ENCODE results near the gene RCBTB1.
A peak's percentile ranks its signal among the peaks of the same experiment; 100 is the strongest.
"Not testable (repeated sequence)": the region's sequence is repeated elsewhere in the genome, so short reads cannot be mapped to it uniquely, and the experiment has no call there.

Gene RCBTB1

DNA sequence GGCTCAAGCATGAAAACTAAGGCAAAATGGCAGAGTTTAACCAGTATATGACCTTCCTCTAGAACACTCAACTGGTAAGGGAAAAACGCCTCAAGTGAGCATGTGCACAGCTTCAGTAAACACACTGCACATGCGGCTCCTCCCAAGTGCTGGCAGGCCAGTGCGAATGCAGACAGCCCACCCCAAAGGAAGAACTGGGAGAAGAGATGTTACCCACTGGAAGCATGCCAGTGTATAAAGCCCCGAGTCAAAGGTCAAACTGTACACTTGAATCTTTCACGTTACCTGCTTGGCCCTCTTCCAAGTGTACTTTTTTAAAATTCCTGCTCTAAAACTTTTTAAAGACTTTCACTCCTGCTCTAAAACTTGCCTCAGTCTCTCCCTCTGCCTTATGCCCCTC is 19.2 kb upstream of the RCBTB1 start:
- no peak for DNase-seq (ENCODE audit: low spot score)

DNA sequence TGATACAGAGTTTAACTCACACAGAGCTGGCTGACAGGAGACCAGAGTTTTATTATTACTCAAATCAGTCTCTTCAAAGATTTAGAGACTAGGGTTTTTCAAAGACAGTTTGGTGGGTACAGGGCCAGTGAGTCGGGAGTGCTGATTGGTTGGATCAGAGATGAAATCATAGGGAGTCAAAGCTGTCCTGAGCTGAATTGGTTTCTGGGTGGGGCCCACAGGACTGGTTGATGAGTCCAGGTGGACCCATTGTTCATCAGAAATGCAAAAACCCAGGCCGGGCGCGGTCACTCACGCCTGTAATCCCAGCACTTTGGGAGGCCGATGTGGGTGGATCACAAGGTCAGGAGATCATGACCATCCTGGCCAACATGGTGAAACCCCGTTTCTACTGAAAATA is 17.3 kb upstream of the RCBTB1 start:
- not testable (repeated sequence) for DNase-seq (ENCODE audit: low spot score)

DNA sequence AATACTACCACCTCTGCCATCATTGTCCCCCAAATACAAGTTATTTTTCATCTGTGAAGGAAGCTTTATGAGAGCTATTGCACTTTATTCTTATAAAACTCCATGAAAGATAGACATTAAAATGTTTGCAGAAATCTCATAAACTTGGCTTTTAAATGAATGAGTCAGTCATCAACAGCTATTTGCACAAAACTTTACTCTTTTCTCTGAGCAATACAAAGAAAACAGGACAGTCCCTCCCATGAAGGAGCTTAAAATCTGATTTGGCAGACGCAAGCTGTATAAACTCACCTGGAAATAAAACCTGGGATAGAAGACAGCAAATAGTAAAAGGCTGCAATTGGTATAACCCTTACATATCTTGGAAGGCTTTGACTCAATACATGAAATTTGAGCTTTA is 16.6 kb upstream of the RCBTB1 start:
- no peak for DNase-seq (ENCODE audit: low spot score)

DNA sequence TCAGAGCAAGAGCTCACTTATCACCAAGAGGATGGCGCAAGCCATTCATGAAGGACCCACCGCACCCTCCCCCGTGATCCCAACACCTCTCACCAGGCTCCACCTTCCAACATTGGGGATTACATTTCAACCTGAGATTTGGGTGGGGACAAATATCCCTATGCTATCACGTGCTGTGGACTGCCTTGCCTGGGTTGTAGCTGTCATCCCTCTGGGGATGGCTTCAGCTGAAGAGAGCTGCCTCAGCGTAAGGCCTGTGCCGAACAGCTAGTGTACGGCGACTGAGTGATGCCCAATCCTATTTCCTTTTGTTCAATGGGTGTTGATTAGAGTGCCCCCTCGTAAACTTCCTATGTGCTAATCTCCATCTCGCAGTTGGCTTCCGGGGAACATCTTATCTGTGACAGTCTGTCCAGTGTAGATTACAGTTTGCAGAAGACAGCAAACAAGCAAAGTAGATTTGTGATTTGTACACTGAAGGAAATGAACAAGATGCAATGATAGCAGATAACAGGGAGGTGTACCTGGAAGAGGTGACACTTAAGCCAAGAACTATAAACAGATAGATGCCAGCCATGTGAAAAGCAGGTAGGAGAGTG is 11.8 kb upstream of the RCBTB1 start:
- no peak for DNase-seq (ENCODE audit: low spot score)

DNA sequence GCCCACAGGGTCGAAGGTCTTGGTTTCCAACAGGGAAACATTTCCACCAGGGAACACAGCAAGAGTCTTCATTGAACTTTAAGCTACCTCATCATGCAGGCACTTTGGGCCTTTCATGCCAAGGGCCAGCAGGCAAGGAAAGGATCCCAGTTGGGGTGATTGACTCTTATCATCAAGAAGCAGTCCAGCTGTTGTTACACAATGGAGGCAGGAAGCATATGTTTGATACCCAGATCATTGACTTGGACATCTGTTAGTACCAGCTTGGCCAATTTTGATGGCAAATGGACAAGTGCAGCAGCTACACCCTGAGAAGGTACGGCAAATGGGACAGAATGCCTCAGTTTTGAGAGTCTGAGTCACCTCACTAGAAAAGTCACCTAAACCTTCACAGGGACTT is 10.9 kb upstream of the RCBTB1 start:
- no peak for DNase-seq (ENCODE audit: low spot score)

DNA sequence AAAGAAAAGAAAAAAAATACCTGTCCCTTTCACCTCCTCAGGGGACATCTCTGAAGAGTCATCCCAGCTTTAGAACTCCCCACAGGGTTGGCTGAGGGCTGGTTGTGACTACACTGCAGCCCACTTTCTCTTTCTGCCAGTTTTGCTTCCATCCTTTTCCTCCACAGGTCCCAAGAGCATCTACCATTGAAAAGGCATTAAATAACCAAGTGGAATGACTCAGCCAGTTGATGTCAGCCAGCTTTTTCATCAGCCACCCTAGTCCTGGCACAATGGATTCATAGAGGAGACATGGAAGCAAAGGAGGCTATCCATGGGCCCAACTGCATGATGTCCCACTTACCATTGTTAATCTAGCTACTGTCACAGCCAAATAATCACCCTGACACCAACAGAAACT is 9.2 kb upstream of the RCBTB1 start:
- DNase-seq (ENCODE audit: low spot score): no peak

DNA sequence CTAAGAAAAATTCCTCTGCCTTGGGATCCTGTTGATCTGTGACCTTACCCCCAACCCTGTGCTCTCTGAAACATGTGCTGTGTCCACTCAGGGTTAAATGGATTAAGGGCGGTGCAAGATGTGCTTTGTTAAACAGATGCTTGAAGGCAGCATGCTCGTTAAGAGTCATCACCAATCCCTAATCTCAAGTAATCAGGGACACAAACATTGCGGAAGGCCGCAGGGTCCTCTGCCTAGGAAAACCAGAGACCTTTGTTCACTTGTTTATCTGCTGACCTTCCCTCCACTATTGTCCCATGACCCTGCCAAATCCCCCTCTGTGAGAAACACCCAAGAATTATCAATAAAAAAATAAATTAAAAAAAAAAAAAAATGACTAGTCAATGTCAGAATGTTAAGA is 8.5 kb upstream of the RCBTB1 start:
- DNase-seq (ENCODE audit: low spot score): not testable (repeated sequence)

DNA sequence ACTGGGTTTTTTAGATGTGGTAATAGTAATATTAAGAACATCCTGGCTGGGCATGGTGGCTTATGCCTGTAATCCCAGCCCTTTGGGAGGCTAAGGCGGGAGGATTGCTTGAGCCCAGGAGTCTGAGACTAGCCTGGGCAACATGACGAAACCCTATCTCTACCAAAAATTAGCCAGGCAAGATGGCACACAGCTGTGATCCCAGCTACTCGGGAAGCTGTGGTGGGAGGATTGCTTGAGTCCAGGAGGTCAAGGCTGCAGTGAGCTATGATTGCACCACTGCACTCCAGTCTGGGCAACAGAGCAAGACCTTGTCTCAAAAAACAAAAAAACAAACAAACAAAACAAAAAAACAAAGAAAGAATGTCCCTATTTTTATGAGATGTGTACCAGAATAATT is 5.4 kb upstream of the RCBTB1 start:
- DNase-seq (ENCODE audit: low spot score): not testable (repeated sequence)

DNA sequence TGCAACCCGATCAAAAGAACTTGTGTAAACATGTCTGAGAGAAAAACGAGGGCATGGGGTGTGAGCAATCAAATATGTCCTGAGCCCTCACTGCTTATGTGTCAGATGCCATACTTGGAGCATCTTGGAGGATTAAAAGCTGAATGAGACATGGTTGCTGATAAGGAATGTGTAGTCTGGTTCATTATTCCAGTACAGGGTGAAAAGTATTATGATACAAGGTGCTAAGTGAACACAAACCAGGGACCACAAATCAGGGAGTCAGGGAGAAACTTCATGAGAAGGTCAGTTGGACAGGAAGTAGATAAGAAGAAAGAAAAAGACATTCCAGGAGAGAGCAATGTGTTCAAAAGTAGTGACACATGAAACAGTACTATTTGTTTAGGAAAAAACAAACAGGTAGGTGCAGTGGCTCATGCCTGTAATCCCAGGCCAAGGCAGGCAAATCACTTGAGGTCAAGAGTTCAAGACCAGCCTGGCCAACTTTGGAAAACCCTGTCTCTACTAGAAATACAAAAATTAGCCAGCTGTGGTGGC is 2.0 kb upstream of the RCBTB1 start:
- DNase-seq (ENCODE audit: low spot score): no peak

DNA sequence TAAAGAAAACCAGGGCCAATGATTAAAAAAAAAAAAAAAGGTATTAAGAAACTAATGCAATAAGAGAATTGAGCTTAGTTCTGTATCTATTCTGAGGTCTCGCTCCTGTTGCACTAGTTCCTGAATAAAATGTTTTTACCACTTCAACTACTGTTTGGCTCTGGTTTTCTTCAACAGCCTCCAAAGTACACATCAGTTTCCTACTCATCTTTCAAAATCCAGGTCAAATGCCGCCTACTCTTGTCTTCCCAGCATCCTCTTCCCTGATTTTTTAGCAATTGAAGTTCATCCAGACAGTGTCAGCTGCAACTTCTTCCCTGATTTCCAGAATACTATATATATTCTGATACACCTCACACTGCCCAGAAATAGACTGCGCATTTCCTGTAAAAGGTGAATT is 1.4 kb upstream of the RCBTB1 start:
- DNase-seq (ENCODE audit: low spot score): no peak

DNA sequence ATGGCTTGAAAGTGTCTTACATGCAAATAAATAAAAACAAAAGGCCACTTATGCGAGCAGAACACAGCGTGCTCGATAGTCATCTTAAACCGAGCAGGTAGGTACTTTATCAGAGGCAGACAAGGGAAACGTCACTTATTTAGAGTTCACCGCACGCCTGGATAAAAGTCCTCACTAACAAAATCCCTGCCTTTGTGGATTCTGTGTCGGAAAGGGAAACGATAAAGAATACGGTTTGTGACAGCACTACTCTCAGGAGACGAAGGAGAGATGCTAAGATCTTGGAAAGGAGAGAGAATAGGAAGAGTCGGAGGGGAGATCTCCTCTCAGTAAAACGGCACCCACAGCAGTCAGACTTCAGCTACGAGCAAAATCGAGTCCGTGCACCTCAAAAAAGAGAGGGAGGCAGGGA is 581 bp downstream of the RCBTB1 start:
- peak; percentile 10 for DNase-seq (ENCODE audit: low spot score)

DNA sequence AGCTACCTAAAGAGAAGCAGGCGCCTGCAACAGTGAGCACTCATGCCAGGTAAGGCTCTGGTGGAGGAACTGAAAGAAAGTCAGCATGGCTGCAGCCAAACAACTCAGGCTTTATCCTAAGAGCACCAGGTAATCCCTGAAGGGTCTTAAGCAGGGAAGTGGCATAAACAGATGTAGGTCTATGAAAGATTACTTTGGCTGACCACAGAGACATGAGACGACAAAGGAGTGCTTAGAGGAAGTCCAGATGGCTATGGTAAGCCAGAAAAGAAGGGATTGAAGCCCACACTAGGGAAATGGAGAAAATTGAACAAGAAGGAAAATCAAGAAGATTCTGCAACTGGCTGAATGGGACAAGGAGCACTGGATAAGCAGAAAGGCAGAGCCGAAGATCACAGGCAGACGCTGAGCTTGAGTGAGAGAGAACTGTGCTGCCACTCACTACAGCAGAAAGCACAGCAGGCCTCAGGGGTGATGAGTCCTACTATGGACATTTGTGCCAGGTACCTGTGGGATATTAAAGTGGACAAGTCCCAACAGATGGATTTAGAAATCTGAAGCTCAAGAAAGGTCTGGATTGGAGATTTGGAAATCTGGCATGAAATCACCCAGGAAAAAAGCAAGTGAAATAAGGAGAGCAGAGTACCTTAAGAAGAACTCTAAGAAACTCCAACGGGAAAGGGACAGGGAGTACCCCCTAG is 4.2 kb downstream of the RCBTB1 start:
- DNase-seq (ENCODE audit: low spot score): no peak

DNA sequence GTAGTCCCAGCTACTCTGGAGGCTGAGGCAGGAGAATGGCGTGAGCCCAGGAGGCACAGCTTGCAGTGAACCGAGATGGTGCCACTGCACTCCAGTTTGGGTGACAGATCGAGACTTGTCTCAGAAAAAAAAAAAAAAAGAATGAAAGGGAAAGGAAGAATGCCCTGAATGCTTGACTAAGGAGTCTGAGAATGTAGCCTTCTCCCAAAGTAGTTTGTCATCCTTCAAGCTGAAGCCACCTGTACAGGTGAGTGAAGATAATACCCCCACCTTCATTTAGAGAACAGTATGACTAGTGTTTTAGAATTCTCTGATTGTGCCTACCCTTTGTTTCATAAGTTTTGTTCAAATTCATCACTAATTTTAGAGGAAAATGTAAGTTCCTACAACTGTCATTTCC is 5.9 kb downstream of the RCBTB1 start:
- DNase-seq (ENCODE audit: low spot score): no peak

DNA sequence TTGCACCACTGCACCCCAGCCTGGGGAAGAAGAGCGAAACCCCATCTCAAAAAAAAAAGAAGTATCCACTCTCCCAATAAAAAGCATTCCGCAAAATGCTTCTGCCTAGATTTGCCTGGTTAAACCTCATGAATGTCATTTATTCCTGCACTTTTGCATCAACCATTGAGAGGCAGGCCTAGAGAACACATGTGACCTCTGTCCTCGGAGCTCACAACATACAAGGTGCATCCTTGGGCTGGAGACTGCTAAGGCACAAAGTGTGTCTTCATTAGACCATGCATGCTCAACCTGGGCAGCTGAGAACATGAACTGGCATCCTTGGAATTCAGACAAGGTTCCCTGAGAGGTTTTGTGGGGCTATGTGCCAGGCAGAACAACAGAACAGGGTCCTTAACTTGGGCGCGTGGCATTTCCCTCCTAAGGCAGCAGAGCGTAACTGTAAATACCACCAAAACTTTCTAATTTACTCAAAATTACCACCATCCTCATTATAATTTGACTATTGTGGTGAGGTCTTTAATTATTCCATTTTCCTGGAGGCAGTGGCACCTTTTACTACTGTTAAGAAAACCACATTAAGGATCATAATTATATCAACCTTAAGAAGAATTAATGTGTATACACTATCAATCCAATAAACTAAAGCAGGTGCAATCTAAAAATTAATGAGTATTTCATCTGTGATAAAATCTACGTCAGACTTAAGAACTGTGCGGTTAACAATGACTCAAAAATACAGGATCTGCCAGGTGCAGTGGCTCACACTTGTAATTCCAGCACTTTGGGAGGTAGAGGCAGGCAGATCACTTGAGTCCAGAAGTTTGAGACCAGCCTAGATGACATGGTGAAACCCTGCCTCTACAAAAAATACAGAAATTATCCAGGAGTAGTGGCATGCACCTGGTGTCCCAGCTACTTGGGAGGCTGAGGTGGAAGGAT is 13.8 kb downstream of the RCBTB1 start:
- no peak for DNase-seq (ENCODE audit: low spot score)

DNA sequence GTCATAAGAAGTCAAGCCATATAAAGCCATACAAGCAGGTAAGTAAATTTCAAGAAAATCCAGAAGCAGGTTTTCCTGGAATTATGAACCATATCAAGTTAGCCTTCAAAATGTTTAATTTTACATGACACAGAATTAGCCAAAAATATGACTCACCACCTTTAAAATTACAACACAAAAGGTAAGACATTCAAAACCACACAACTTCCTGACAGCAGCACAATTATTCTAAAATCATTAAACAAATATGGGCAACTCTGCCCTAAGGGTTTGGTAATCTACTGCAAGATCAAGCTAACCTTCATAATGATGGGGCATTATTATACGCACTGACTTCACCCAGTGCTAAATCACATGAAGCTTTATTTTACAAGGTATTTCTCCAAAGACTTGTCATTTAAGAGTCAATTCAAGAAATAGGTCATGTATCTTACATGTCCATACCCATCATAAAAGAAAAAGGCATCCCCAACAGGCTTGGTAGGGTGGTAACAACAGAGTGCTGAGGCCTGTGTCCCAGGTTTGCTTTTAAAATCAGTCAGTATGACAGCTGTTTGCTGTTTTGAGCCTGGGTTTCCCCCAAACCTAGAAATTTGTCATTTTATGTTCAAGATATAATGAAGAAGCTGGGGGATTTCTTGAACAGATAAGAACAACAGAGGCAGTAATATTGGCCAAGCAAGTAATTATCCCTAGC is 15.2 kb downstream of the RCBTB1 start:
- DNase-seq (ENCODE audit: low spot score): no peak

DNA sequence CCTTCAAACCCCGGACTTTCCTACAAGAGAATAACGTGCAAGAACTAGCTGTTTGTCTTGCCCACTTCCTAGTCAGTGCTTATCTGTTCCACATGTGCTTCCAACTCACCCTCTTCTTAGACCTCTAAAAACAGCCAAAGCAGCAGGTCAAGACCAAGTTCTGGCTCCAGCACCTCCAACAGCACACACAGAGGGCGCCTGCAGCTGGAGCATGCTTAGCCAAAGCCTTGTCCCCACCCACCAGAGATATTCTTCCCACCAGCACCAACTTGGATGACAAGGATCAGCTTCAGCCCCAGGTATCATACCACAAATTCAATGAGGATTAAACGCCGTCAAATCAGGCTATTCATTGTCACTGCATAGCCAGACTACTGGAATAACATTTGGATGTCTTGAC is 17.9 kb downstream of the RCBTB1 start:
- no peak for DNase-seq (ENCODE audit: low spot score)

DNA sequence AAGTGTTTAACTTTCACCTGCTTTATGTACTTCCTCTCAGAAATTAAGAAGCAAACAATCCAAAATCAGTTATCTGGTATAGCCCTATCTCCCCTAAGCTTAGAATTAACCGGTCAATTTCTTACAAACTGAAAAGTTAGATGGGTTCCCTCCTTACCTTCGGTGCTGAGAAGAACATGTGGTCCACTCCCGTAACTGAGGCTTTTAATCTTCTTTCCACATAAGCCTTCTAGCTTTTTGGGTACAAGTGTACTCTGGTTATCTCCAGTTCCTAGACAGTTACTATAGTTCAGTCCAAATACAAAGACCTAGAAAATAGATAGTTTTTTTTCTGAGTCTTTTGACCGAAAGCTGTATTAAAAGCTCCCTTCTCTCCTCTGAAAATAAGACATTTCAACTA is 18.9 kb downstream of the RCBTB1 start:
- no peak for DNase-seq (ENCODE audit: low spot score)

DNA sequence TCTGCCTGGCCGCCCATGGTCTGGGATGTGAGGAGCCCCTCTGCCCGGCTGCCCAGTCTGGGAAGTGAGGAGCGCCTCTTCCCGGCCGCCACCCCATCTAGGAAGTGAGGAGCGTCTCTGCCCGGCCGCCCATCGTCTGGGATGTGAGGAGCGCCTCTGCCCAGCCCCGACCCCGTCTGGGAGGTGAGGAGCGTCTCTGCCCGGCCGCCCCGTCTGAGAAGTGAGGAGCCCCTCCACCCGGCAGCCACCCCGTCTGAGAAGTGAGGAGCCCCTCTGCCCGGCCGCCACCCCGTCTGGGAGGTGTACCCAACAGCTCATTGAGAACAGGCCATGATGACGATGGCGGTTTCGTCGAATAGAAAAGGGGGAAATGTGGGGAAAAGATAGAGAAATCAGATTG is 19.9 kb downstream of the RCBTB1 start:
- DNase-seq (ENCODE audit: low spot score): not testable (repeated sequence)

DNA sequence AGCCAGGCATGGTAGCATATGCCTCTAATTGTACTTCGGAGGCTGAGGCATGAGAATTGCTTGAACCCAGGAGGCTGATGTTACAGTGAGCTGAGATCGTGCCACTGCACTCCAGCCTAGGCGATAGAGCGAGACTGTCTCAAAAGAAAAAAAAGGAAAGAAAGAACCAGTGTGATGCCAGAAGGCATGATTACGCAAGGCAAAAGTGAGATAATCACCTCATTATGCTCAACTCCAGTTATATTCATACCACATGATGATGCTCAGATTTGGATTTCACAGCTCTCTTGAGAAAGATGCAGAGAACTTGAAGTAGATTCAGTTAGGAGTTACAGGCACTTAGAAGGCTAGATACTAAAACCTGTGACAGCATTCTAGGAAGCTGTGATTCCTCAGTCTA is 21.8 kb downstream of the RCBTB1 start:
- DNase-seq (ENCODE audit: low spot score): peak; percentile 36

DNA sequence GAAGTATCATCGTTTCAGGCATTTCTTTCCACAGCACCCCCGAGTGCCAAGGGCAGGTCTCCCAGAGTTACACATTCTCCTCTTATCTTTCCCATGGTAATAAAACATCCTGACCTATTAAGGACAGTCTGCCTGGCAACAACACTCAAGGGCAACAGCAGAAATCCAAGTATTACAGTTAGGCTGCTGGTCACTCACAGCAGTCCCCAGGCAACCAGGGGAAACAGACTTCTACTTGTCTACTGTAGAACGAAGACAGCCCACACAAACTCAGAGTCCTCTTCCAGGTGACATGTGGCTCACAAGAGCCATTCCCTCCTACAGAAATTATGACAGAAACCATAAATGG is 24.3 kb downstream of the RCBTB1 start:
- no peak for DNase-seq (ENCODE audit: low spot score)

DNA sequence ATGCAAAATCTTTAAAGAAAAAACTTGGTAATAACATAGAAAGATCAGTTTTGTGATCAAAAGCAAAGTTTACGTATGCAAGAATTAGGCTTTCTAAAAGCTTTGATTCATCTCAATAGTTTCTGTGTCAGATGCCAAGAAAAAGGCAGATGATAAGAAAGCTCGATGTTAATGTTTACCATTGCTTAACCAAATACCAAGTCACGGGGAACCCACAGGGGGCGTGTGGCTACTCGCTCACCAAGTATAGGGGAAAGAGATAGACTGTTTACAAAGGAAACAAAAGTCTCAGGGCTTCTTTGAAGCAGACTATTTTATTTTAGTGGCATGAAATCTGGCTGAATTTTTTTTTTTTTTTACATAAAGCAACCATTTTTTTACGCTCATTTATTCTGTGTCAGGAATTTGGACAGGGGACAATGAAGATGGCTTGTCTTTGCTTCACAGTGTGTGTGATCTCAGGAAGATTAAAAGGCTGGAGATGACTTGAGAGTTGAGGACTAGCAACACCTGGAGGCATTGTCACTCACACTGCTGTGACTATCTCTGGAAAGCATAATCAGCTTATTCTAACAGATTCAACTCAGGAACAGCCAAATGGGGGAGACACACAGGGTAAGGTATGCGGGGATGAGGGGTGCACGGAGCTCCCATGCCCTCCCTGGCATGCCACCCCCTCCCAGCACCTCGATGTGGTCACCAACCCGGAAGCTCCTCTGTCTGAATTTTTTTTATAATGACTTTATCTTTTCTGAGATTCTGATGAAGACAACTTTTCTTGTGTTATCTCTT is 24.9 kb downstream of the RCBTB1 start:
- no peak for DNase-seq (ENCODE audit: low spot score)
